Stomach (tissue), 4 donors: ENCODE results near the gene GNGT1.

Experiments used
- EP300 ChIP-seq: sonication (generic); formaldehyde crosslinking; IDR thresholded peaks from one replicate; pipeline ENCODE4 v1.6.1; 2017; ENCODE audit warnings: antibody characterized with exemption
- POLR2A ChIP-seq, 4 donors: fragments of 450-650 bp; IDR thresholded peaks; one replicate each; pipeline ENCODE4 v1.6.1; 2016; ENCODE audit warnings: antibody characterized with exemption in 4 of 4, control low read depth in 2 of 4, mild to moderate bottlenecking in 1 of 4, moderate library complexity in 1 of 4
- POLR2AphosphoS5 ChIP-seq, 3 donors: sonication (generic); formaldehyde crosslinking; IDR thresholded peaks; one replicate each; pipeline ENCODE4 v1.6.1; 2016; ENCODE audit warnings: antibody characterized with exemption in 3 of 3
- TF ChIP-seq, protein P1 (sequence below), 7 experiments: fragments of 450-650 bp in 4 of 7; fragments of 200-600 bp in 3 of 7; sonication (generic) in 3 of 7; IDR thresholded peaks; one replicate each; pipeline ENCODE4 v1.5.1; 2016 to 2019; ENCODE audit warnings: antibody characterized with exemption in 7 of 7, control low read depth in 2 of 7, mild to moderate bottlenecking in 1 of 7

DNA sequence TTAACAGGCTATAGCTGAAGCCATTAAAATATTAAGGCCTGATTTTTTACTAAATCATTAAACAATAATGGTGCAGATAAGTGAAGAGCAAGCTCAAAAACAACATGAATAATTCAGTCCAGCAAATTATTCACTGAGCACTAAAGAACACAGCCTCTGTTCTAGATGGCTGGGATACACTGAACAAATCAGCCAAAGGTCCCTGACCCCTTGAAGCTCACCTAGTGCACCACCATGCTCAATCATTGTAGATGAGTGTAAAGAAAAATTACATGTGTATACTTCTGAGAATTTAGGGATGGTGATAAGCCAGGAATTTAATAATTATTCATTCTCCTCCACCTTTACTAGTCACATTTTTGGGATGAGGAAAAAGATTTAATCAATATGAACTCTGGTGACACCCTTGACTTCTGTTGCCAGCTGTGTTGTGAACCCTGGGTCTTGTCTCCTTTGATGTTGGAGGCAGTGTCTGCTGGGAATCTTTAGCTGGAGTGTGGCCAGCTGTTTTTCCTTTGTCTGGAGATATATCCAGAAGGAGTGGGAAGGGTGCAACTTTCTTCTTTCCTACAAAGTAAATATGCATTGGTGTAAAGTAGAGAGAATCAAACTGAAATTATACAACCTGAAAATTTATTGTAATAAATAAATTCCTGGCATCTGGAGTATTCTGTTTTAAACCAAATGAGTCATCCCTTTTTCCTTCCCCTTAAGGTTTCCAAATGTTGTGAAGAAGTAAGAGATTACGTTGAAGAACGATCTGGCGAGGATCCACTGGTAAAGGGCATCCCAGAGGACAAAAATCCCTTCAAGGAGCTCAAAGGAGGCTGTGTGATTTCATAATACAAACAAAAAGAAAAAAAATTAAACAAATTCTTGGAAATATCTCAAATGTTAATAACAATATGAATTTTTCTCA is 4.0 kb downstream of the GNGT1 start:
- TF ChIP-seq, protein P1, sequence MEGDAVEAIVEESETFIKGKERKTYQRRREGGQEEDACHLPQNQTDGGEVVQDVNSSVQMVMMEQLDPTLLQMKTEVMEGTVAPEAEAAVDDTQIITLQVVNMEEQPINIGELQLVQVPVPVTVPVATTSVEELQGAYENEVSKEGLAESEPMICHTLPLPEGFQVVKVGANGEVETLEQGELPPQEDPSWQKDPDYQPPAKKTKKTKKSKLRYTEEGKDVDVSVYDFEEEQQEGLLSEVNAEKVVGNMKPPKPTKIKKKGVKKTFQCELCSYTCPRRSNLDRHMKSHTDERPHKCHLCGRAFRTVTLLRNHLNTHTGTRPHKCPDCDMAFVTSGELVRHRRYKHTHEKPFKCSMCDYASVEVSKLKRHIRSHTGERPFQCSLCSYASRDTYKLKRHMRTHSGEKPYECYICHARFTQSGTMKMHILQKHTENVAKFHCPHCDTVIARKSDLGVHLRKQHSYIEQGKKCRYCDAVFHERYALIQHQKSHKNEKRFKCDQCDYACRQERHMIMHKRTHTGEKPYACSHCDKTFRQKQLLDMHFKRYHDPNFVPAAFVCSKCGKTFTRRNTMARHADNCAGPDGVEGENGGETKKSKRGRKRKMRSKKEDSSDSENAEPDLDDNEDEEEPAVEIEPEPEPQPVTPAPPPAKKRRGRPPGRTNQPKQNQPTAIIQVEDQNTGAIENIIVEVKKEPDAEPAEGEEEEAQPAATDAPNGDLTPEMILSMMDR (IDR thresholded peaks at IDR 0.05), result no peak
- no peak for TF ChIP-seq POLR2AphosphoS5 (IDR thresholded peaks at IDR 0.05)
- no peak for TF ChIP-seq EP300
- no peak for TF ChIP-seq POLR2A (IDR thresholded peaks at IDR 0.05)
